Epidermal melanocyte (primary cell): ENCODE measurements around the gene PPP1R2.
"Not testable (repeated sequence)": the region's sequence is repeated elsewhere in the genome, so short reads cannot be mapped to it uniquely, and the experiment has no call there.

Source experiments
- DNase-seq: peaks from one replicate; pipeline ENCODE4 v3.0.0; 2011; ENCODE audit warnings: low spot score; ENCODE audit not compliant: insufficient read length

The PPP1R2 gene

DNA sequence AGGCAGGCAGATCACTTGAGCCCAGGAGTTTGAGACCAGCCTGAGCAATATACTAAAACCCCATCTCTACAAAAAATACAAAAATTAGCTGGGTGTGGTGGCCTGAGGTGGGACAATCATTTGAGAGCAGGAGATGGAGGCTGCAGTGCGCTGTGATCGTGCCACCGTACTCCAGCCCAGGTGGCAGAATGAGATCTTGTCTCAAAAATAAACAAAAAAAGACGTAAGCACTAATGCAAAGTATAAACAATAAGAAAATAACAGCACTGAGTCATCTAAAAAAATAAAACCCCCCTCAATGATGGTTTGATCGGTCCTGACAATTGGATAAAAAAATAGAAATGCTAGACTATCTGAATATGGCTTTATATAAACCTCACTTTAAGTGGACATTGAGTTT is 3.6 kb downstream of the PPP1R2 start:
- no peak for DNase-seq

DNA sequence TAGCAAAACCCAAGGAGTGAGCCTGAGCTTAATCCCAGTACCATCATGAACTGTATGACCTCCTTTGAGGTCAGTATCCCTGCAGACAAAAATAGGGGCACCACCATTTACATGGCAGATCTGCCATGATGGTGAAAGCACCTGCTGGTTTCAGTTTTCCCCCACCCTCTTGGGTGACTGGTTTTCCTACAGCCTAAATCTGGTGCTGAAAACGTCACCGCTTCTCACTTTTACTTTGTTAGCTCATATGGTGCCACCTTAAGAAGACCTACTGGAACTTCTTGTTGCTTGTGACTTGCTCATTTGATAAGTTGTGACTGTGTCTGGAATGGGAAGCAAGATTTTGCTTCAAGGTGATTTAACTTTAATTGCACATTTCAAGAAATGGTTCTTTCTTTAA is 5.1 kb downstream of the PPP1R2 start:
- DNase-seq: no peak

DNA sequence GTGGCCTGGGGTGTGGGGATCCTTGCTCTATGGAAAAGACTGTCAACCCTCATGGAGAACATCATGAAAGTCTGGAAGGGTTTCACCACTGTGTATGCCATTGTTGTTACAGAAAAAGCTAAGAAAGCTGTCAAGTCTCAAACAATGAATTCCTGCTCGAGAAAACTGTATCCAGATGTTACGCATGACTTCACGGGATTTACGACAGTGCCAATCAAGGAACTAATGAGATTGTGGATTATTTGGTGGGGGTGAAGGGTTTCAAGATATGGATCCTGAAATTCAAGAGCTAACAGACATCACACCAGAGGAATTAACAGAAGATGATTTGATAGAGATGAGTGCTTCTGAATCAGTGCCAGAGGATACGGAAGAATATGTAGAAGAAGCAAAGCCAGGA is 7.8 kb downstream of the PPP1R2 start:
- DNase-seq: no peak

DNA sequence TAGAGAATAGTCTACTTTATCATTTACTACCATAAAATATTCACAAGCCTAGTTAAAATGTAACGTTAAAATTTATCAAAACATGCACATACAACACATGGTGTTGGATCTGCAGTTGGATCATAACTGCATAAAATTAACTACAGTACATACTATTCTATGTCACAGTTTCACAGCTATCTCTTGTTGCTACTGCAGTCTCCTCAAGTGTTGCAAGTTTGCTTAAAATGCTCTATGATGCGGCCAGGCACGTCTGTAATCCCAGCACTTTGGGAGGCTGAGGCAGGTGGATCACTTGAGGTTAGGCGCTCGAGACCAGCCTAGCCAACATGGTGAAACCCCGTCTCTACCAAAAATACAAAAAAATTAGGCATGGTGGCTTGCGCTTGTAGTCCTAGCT is 10.3 kb downstream of the PPP1R2 start:
- DNase-seq: no peak

DNA sequence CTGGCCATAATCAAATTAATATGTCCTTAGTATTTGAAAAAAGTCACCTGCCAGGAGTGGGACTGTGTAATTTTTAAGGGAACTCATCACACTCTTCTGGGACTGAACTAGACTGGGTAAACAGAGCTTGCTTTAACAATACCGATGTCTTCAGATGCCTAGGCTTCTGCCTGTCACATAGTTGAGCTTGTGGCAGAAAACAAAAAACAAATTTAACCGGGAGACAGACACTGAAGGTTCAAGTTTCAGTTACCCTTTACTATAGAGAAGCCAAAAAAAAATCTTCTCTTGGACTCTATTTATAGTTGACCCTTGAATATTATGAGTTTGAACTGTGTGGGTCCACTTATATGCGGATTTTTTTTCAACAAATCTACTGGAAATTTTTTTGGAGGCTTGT is 10.8 kb downstream of the PPP1R2 start:
- no peak for DNase-seq

DNA sequence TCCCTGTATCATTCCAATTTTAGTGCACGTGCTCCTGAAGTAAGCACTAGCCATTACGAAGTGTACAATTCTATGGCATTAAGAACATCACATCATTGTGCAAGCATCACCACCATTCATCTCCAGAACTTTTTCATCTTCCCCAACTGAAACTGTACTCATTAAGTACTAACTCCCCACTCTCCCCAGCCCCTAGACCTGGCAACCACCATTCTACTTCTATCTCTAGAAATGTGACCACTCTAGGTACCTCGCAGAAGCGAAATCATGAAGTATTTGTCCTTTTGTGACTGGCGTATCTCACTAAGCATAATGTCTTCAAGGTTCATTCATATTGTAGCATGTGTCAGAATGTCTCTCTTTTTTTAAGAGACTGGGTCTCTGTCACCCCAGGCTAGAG is 11.4 kb downstream of the PPP1R2 start:
- no peak for DNase-seq

DNA sequence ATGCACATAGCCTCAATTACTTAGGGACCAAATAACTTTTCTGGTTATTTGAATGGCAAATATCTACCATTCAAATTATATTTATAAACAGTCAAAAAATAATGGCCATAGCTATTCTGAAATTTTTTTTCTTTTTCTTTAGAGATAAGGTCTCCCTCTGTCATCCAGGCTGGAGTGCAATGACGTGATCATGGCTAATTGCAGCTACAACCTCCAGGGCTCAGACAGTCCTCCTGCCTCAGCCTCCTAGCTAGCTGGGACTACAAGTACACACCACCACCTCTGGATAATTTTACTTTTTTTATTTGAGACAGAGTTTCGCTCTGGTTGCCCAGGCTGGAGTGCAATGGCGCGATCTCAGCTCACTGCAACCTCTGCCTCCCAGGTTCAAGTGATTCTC is 16.6 kb downstream of the PPP1R2 start:
- no peak for DNase-seq

DNA sequence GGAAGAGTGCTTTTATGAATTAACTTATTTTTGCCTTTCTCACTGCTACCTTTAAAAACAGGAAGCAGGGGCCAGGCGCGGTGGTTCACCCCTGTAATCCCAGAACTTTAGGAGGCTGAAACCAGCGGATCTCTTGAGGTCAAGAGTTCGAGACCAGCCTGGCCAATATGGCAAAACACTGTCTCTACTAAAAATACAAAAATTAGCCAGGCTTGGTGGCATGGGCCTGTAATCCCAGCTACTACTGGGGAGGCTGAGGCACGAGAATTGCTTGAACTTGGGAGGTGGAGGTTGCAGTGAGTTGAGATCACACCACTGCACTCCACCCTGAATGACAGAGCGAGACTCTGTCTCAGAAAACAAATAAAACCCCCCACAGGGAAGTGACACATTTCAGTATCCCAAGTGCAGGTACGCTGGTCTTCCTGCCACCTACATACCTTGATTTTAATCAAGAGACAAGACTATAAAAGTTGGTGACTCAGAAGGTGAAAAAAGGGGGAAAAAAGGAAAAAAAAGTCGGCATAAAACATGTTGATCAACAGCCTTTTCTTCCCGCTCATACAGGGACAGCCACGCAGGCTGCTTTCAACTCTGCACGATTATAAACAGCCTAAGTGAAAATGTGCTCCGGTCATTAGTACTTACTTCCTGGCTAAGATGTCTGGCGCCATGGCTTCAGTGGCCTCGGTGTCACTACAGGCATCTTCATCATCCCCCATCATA is 18.8 kb downstream of the PPP1R2 start:
- no peak for DNase-seq

DNA sequence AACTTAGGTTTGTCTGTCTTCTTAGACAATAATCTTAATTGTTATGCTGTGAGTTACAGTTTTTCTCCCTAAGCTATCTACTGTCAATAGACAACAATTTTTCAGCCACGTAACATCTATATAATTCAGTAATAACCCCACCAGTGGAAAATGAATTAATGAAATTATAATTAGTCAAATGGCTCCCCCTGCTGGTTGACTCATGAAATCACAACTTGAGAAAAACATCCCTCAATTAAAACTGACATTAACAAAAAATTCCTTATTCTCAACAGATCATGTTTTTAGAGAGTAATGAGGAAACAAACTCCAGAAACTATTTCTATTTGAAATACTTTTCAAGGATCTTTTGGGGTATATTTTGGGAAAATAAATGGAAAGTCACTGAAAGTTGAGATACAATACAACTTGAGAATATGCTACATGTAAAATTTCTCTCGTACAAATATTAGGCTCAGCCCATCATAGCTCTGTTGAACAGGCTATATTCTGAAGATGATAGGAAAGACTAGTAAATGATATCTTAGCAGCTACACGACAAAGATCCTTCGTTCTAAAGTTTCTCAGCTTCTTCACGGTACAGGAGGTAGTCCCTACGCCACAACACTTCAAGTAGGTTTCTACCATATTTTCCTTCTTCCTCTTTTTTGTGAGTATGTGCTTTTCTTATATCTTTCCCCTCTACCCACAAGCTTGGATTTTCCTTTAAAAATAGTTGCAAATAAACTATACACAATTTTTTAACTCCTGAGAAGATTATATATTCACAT is 20.7 kb downstream of the PPP1R2 start:
- DNase-seq: peak; percentile 58

DNA sequence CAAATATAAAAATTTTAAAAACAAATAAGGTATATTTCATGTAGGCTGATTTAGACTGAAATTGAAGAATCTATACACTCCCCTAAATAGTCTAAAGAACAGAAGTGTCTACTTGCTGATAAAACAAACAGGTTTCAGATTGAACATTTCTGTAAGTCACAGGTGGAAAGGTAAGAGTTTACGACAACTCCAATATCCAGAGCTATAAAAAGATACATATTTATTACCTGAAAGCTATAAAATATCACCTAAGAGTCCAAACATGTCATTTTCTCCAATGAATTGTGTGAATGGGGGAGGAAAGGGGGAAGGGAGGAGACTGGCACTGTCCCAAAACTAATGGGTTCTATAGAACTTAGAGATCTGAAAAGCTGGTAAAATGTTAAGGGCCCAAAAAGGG is 26.1 kb downstream of the PPP1R2 start:
- DNase-seq: no peak

DNA sequence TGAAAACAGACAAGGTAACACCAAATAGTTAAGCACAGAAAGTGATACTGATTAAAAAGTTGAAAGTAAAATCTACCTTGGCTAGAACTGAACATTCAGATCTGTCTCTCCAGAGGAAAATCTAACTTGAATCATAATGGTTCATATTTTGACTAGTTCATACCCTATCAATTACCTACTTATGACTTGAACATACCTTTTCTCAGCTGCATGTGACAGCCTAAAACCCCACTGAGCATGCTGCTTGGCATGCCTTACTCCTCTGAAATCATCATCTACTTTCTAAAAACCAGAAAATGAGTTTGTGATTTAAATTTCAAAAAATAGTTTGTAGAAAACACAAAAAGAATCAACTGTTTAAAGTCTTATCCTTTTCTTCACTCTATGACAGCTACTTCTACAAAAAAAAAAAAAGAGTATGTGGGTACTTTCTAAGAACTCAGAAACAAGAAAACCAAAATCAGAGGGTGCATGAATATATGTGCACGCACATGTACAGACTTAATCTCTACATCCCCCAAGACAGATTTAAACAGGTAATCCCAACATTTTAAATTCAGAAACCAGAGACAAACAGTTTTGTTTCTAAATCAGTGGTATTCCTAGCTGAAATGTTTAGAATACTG is 28.4 kb downstream of the PPP1R2 start:
- DNase-seq: not testable (repeated sequence)

DNA sequence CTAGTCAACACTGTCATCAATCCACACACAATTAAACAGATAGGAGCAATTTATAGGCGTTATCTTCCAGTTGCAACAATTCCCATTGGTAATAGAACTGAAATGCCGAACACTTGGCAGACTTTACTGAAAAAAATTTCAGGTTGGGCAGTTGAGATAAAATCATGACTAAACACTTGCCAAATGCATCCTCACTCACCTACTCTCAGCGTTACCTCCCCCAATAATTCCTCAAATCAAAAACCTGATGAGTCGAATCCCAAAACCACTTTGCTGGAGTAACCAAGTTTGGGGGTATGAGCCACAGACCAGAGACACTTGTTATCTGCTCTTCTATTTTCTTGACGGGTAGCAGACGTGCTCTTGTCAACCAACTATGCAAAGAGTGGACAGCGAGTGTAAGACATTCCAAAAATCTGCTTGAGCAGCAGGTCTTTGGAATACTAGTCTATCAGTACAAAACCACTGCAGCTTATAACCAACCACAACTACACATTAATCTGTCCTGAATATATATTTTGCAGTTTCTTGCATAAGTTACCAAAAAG is 30.3 kb downstream of the PPP1R2 start:
- no peak for DNase-seq

DNA sequence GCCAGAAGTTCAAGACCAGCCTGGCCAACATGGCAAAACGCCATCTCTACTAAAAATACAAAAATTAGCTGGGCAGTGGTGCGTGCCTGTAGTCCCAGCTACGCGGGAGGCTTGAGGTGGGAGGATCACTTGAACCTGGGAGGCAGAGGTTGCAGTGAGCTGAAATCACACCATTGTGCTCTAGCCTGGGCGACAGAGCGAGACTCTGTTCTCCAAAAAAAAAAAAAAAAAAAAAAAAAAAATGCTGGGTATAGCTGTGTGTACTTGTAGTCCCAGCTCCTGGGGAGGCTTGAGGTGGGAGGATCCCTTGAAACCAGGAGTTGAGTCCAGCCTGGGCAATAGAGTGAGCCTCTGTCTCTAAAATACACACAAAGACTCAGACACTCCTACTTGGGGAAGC is 32.0 kb downstream of the PPP1R2 start:
- no peak for DNase-seq

DNA sequence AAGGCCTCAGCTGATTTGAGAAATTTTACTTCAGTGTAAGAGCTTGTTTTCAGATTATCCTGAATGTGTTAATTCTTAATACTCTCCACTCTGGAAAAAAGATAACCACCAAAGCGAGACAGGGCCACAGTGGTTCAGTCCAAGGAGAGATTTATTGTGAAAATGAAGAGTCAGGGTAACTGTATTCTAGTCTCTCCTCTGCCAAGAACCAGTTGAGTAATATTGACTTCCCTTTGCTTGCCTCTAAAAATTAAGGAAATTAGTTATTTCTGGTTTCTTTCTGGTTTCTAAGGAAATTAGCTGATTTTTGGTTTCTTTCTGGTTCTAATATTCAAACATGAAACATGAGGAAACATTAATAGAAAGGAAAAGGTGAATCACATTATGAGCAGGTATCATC is 34.9 kb downstream of the PPP1R2 start:
- DNase-seq: no peak

DNA sequence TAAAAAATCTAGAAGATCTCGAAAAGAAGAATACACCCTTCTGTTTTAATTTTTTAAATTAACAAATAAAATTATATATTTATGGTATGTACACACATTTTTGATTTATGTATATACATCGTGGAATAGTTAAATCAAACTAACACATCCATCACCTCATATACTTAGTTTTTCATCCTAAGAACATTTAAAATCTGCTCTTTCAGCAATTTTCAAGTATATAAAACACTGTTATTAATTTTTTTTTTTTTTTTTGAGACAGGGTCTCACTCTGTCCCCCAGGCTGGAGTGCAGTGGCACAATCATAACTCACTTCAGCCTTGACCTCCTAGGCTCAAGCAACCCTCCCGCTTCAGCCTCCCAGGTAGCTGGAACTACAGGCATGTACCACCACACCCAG is 67.5 kb downstream of the PPP1R2 start:
- DNase-seq: no peak

DNA sequence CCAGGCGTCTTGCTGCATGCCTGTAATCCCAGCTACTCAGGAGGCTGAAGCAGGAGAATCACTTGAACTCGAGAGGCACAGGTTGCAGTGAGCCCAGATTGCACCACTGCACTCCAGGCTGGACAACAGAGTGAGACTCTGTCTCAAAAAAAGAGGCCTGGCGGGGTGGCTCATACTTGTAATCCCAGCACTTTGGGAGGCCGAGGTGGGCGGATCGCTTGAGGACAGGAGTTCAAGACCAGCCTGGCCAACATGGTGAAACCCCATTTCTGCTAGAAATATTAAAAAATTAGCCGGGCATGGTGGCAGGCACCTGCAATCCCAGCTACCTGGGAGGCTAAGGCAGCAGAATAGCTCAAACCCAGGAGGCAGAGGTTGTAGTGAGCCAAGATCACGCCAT is 68.0 kb downstream of the PPP1R2 start:
- not testable (repeated sequence) for DNase-seq

DNA sequence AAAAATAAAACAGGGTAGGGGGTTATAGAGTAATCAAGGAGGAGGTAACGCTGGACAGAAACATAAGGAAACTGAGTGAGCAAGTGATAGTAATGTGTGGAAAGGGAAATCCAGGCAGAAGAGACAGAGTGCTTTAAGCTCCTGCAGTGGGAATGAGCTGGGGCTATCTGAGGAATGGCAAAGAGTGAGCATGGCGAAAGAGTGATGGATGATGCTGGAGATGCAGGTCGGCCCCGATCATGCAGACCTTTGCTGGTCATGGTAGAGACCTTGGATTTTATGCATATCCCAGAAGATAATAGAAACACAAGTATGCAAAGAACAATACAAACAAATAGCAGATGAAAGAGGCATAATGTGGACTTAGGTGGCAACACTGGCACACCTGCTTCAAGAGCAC is 74.3 kb downstream of the PPP1R2 start:
- DNase-seq: no peak

DNA sequence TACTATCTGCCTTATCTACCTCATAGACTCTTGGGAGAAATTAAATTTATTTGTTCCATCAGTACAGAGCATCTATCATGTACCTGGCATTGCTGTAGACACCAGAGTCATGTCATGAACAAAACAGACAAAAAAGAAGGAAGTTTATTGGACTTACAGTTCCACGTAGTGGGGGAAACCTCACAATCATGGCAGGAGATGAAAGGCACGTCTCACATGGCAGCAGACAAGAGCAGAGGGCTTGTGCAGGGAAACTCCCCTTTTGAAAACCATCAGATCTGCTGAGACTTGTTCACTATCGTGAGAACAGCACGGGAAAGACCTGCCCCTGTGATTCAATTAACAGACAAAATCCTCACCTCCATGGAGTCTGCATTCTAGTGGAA is 74.7 kb downstream of the PPP1R2 start:
- no peak for DNase-seq

DNA sequence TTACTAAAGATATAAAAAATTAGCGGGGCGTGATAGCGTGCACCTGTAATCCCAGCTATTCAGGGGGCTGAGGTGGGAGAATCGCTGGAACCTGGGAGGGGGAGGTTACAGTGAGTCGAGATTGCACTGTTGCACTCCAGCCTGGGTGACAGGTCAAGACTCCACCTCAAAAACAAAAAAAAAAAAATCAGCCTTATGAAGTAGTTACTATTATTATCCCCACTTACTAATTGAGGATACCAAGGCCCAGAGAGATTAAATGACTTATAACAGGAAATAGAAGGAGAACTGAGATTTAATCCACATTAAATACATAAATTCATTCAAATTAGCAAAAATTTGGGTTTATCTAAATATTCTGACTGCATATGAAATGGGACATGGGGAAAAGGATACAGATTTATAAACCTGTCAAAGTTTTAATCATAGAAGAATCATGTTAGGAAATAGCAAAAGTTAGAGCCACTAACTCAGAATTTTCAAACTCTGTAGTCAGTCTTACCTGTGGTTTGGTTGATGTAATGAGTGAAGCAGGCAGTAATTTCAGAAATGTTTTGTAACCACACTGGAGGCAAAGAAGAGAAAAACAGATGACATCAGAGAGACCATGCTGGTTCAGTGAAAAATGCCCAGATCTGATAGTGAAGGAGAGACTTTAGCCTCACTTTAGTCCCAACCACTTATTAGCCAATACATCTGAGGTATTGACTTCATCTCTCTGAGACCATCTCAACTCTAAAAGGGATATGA is 75.3 kb downstream of the PPP1R2 start:
- no peak for DNase-seq

DNA sequence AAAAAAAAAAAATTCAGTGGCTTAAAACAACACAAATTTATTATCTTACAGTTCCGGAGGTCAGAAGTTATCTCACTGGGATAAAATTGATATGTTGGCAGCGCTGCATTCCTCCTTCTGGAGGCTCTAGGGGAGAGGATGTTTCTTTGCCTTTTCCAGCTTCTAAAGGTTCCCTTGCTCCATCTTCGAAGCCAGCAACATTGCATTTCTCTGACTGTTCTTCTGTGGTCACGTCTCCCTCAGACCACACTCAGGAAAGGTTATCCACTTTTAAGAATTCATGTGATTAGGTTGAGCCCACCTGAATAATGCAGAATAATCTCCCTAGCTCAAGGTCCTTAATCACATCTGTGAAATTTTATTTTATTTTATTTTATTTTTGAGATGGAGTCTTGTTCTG is 76.9 kb downstream of the PPP1R2 start:
- no peak for DNase-seq
